Fibroblast of mammary gland (primary cell): Measurements from ENCODE around the gene INTS15.

Experiments
- DNase-seq: peaks from one replicate; pipeline ENCODE4 v3.0.0-alpha.2; 2010; ENCODE audit warnings: low read depth
- H3K4me3 ChIP-seq: 2 replicates; pipeline ENCODE4 v1.5.1; 2011; ENCODE audit warnings: low read depth, mild to moderate bottlenecking, low read length, moderate library complexity; ENCODE audit not compliant: control insufficient read depth
- TF ChIP-seq, protein P1 (sequence below): conservative IDR thresholded peaks from 2 replicates; pipeline ENCODE4 v1.5.1; 2011; ENCODE audit warnings: low read depth, low read length, inconsistent platforms; ENCODE audit not compliant: control insufficient read depth, insufficient read depth

INTS15 gene

GRCh38 chr7:6642861-6643640 is 53.2 kb downstream of the INTS15 start:
- H3K4me3 ChIP-seq = no peak overlapping the region
- TF ChIP-seq, protein P1, sequence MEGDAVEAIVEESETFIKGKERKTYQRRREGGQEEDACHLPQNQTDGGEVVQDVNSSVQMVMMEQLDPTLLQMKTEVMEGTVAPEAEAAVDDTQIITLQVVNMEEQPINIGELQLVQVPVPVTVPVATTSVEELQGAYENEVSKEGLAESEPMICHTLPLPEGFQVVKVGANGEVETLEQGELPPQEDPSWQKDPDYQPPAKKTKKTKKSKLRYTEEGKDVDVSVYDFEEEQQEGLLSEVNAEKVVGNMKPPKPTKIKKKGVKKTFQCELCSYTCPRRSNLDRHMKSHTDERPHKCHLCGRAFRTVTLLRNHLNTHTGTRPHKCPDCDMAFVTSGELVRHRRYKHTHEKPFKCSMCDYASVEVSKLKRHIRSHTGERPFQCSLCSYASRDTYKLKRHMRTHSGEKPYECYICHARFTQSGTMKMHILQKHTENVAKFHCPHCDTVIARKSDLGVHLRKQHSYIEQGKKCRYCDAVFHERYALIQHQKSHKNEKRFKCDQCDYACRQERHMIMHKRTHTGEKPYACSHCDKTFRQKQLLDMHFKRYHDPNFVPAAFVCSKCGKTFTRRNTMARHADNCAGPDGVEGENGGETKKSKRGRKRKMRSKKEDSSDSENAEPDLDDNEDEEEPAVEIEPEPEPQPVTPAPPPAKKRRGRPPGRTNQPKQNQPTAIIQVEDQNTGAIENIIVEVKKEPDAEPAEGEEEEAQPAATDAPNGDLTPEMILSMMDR = no peak
- no peak for DNase-seq

DNA sequence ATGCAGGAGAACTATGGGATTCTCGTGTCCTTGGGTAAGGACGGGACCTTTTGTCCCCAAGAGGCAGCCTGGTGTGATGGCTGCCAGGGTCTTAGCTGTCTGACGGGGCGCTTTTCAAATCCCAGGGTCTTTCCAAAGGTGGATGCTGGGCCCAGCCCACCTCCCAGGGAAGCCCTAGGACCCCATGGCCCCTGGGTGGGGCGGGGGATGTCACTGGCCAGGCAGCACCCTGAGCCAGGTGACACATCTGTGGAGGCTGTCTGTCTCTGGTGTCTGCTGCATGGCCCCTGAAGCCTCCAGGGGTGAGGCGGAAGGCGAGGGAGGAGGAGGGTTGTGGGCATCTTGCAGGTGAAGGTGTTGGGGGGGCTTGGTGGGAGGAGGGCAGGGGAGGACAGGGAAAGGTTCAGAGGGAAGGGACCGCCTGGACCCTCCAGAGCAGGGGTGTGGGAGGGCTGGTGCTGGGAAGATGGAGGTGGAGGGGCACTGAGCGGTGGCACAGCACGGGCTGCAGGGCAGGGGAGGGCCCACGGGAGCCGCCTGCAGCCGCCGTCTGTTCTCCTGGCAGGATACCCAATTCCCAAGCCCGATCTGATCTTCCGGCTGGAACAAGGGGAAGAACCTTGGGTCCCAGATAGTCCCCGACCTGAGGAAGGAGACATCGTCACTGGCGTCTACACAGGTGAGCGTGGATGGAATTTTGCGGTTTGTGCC is 54.2 kb downstream of the INTS15 start:
- DNase-seq = no peak
- no peak overlapping the region for H3K4me3 ChIP-seq
- TF ChIP-seq, protein P1 = no peak

GRCh38 chr7:6644728-6645127 is 54.9 kb downstream of the INTS15 start:
- TF ChIP-seq, protein P1 = no peak
- no peak for DNase-seq
- H3K4me3 ChIP-seq = no peak overlapping the region

DNA sequence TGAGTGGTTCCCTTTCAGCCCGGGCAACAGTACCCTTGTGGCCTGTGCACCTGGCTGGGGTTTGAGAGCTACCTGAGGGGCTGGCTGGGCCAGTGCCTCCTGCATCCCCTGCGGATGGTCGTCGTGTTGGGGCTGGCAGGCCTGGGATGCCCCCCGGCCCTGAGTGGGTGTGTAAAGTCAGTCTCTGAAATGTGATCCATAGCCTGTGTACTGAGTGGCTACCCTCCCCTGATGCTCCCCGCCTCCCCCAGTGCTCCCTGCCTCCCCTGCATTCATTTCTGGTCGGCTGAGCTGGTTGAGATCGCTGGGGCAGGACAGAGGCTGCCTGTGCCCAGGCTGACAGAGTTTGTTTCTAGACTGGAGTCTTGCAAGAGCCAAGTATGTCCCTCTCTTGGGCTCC is 56.6 kb downstream of the INTS15 start:
- no peak for DNase-seq
- no peak overlapping the region for H3K4me3 ChIP-seq
- TF ChIP-seq, protein P1 = no peak

DNA sequence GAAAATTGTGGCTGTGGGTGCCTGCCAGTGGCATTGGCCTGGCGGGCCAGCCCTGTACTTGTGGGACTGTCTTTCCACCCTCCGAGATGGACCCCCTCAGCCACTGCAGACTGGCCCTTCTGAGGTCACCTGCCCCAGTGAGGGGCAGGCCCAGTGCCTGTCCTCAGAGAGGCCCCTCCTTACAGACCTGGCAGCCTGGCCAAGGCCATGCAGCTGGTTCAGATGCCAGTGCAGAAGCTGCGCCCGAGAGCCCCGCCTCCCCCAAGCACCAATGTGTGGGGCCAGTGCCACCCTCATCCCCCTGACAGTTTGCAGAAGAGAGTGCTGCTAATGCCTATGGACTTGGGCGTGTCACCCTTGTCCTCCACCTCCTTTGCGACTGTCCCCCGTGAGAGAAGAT is 57.3 kb downstream of the INTS15 start:
- H3K4me3 ChIP-seq = no peak overlapping the region
- TF ChIP-seq, protein P1 = no peak
- DNase-seq = no peak

GRCh38 chr7:6647541-6647940 is 57.7 kb downstream of the INTS15 start:
- DNase-seq = no peak
- TF ChIP-seq, protein P1 = no peak
- H3K4me3 ChIP-seq = no peak overlapping the region
